HEK293T (cell line): ENCODE data around the gene ARG2.

ENCODE experiments used
- CTCF ChIA-PET: fragments of 350-600 bp; formaldehyde crosslinking; extraction: SDS; loops from one replicate; lab custom pipeline; 2021; ENCODE audit warnings: antibody characterized with exemption, inconsistent platforms; lab: Yijun Ruan, JAX
- POLR2A ChIA-PET: fragments of 350-600 bp; formaldehyde crosslinking; extraction: SDS; loops from one replicate; lab custom pipeline; 2020; ENCODE audit warnings: antibody characterized with exemption, inconsistent platforms; lab: Yijun Ruan, JAX
- DNase-seq: peaks from one replicate; pipeline ENCODE4 v3.0.0; 2012; ENCODE audit warnings: mixed read lengths; ENCODE audit errors: extremely low spot score
- ARNT ChIP-seq: fragments of 450-650 bp; IDR thresholded peaks from 2 replicates; pipeline ENCODE4 v1.6.1; 2017; ENCODE audit warnings: mild to moderate bottlenecking
- BHLHE40 ChIP-seq: fragments of 450-650 bp; IDR thresholded peaks from 2 replicates; pipeline ENCODE4 v1.6.1; 2016; ENCODE audit warnings: mild to moderate bottlenecking, moderate library complexity, borderline replicate concordance
- CTBP1 ChIP-seq: fragments of 450-650 bp; IDR thresholded peaks from 2 replicates; pipeline ENCODE4 v1.6.1; 2016; ENCODE audit warnings: borderline replicate concordance
- ELF4 ChIP-seq: fragments of 450-650 bp; IDR thresholded peaks from 2 replicates; pipeline ENCODE4 v1.6.1; 2017; ENCODE audit warnings: antibody characterized with exemption
- FOXA1 ChIP-seq: fragments of 450-650 bp; IDR thresholded peaks from 2 replicates; pipeline ENCODE4 v1.6.1; 2016; ENCODE audit warnings: mild to moderate bottlenecking
- FOXK2 ChIP-seq: fragments of 450-650 bp; IDR thresholded peaks from 2 replicates; pipeline ENCODE4 v1.6.1; 2016; ENCODE audit warnings: mild to moderate bottlenecking
- FOXM1 ChIP-seq: fragments of 450-650 bp; IDR thresholded peaks from 2 replicates; pipeline ENCODE4 v1.6.1; 2017; ENCODE audit warnings: mild to moderate bottlenecking, borderline replicate concordance
- HDGF ChIP-seq: fragments of 450-650 bp; IDR thresholded peaks from 2 replicates; pipeline ENCODE4 v1.6.1; 2017; ENCODE audit warnings: antibody characterized with exemption, borderline replicate concordance
- L3MBTL2 ChIP-seq: fragments of 450-650 bp; conservative IDR thresholded peaks from 2 replicates; pipeline ENCODE4 v1.6.1; 2016; ENCODE audit warnings: mild to moderate bottlenecking
- LEF1 ChIP-seq: fragments of 450-650 bp; IDR thresholded peaks from 2 replicates; pipeline ENCODE4 v1.6.1; 2017; ENCODE audit warnings: mild to moderate bottlenecking, borderline replicate concordance
- NFRKB ChIP-seq: fragments of 450-650 bp; IDR thresholded peaks from 2 replicates; pipeline ENCODE4 v1.6.1; 2016; ENCODE audit warnings: mild to moderate bottlenecking, moderate library complexity
- SP1 ChIP-seq: fragments of 450-650 bp; IDR thresholded peaks from 2 replicates; pipeline ENCODE4 v1.6.1; 2017
- SUZ12 ChIP-seq: fragments of 450-650 bp; IDR thresholded peaks from 2 replicates; pipeline ENCODE4 v1.6.1; 2016; ENCODE audit warnings: mild to moderate bottlenecking
- TARDBP ChIP-seq: fragments of 450-650 bp; IDR thresholded peaks from 2 replicates; pipeline ENCODE4 v1.6.1; 2016
- ZNF384 ChIP-seq: fragments of 450-650 bp; IDR thresholded peaks from 2 replicates; pipeline ENCODE4 v1.6.1; 2016
- TF ChIP-seq, protein P1 (sequence below): fragments of 450-650 bp; IDR thresholded peaks from 2 replicates; pipeline ENCODE4 v1.6.1; 2016

Gene ARG2

DNA sequence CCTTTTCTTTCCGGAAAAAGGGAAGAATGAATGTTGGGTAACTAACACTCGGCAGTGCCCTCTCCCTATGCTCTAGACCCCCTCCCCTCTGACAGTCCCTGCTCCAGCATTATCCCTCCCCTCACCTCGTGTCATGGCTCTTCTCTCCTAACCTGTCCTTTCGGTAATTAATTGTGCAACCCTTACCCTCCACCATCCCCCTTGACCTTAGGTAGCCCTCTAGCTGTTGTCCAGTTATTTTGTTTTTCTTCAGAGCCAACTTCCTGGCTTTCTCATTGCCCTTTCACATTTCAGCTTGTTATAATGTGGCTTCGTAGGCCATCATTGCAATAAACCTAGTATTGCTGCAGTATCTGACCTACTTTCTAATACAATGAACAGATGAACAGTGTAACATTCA lies 11.2 kb downstream of the ARG2 start:
- no peak for DNase-seq
- ChIA-PET CTCF (no interaction called here), POLR2A (interaction anchor here (0.8 kb wide), 1 partner anchor 10 kb away, joined by 3 read pairs; no protein-coding TSS in a partner anchor)
- TF ChIP-seq FOXA1, result no peak
- no peak for TF ChIP-seq L3MBTL2
- TF ChIP-seq CTBP1, result no peak
- no peak for TF ChIP-seq FOXM1
- no peak for TF ChIP-seq ARNT
- TF ChIP-seq, protein P1, sequence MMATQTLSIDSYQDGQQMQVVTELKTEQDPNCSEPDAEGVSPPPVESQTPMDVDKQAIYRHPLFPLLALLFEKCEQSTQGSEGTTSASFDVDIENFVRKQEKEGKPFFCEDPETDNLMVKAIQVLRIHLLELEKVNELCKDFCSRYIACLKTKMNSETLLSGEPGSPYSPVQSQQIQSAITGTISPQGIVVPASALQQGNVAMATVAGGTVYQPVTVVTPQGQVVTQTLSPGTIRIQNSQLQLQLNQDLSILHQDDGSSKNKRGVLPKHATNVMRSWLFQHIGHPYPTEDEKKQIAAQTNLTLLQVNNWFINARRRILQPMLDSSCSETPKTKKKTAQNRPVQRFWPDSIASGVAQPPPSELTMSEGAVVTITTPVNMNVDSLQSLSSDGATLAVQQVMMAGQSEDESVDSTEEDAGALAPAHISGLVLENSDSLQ, result no peak
- no peak for TF ChIP-seq LEF1
- TF ChIP-seq SP1, result no peak
- TF ChIP-seq ELF4, result no peak
- no peak for TF ChIP-seq SUZ12
- no peak for TF ChIP-seq NFRKB
- TF ChIP-seq BHLHE40, result no peak
- TF ChIP-seq FOXK2, result no peak

DNA sequence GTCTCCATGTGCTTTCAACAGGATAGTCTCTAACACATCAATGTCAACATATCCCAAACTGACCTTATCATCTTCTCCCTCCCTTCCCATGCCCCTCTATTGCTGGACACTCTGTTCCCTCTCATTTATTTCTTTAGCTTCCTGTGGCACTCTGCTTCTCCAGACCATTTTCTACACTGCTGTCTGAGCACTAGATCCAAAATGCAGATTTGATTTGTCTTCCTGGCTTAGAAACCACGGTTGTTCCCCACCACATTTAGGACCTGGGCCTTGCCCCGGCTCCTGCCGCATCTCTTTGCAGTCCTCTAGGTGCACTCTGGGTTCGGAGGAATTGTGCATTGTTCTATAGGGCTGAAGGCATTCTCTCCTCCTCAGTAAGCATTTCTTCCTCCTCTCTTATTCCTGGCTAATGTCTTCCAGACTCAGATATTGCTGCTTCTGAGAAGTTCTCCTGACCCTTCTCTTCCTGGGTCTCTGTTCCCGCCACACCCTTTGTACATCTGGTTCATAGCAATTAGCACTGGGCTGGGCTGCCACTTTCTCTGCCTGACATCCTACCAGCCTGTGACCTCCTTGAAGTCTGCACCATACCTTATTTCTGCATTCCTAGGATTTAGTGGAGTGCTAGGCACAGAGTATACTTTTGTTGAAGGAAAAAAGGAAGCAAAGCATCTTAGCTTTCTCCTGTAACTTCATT lies 13.9 kb downstream of the ARG2 start:
- ChIA-PET POLR2A (no interaction called here), CTCF (interaction anchor here (1.6 kb wide), 1 partner anchor 13 kb away, joined by 3 read pairs; no protein-coding TSS in a partner anchor)
- TF ChIP-seq SP1, result no peak
- TF ChIP-seq ELF4, result no peak
- TF ChIP-seq, protein P1, result no peak
- no peak for TF ChIP-seq ZNF384
- no peak for TF ChIP-seq SUZ12
- TF ChIP-seq TARDBP, result no peak
- TF ChIP-seq FOXK2, result no peak
- no peak for TF ChIP-seq CTBP1
- TF ChIP-seq ARNT, result no peak
- TF ChIP-seq LEF1, result no peak
- no peak for TF ChIP-seq FOXA1
- no peak for TF ChIP-seq FOXM1
- no peak for TF ChIP-seq BHLHE40
- no peak for TF ChIP-seq NFRKB
- TF ChIP-seq HDGF, result no peak
- no peak for TF ChIP-seq L3MBTL2
- no peak for DNase-seq

GRCh38 chr14:67636361-67636919 lies 16.7 kb downstream of the ARG2 start:
- TF ChIP-seq FOXA1 (no peak), NFRKB (no peak), FOXM1 (no peak), L3MBTL2 (no peak), LEF1 (no peak), SUZ12 (no peak)
- ChIA-PET POLR2A (no interaction called here), CTCF (no interaction called here)
- no peak for DNase-seq

DNA sequence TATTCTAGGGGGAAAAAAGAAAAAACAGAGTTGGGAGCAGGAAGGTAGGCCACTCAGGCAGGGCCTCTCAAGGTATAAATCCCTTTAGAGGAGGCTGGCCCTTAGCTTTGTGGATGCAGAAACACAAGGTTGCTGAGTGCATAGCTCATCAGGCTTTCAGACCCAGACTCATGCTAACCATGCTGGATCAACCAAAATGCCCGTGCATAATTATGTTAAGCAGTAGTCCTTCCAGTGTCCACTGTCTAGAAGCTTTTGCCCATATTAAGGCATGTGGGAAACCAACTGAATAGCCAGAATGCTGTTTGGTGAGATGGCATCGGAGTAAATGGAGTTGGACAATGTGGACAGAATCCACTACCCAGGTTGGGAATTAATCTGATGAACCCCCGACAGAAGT lies 18.9 kb downstream of the ARG2 start:
- ChIA-PET POLR2A (no interaction called here), CTCF (no interaction called here)
- DNase-seq, result no peak
- TF ChIP-seq BHLHE40 (no peak), TARDBP (no peak), ELF4 (no peak), SP1 (no peak), ARNT (no peak), NFRKB (no peak), HDGF (no peak), SUZ12 (no peak), FOXM1 (no peak), FOXA1 (no peak), LEF1 (no peak), ZNF384 (no peak), CTBP1 (no peak), FOXK2 (no peak), L3MBTL2 (no peak)
- TF ChIP-seq, protein P1, result no peak

- ChIA-PET CTCF (no interaction called here), POLR2A (no interaction called here)
- no peak for TF ChIP-seq ARNT
- no peak for TF ChIP-seq TARDBP
- no peak for TF ChIP-seq NFRKB
- no peak for TF ChIP-seq CTBP1
- TF ChIP-seq FOXM1, result no peak
- TF ChIP-seq HDGF, result no peak
- no peak for TF ChIP-seq BHLHE40
- TF ChIP-seq L3MBTL2, result no peak
- no peak for TF ChIP-seq ELF4
- no peak for TF ChIP-seq FOXA1
- TF ChIP-seq SUZ12, result no peak
- no peak for TF ChIP-seq FOXK2
- TF ChIP-seq LEF1, result no peak
- TF ChIP-seq SP1, result no peak
- TF ChIP-seq ZNF384, result no peak
- TF ChIP-seq, protein P1, result no peak
- no peak for DNase-seq
These were observed 21.8 kb downstream of the ARG2 start for GRCh38 chr14:67641480-67641879.
